ENCODE results near the gene ZNF20.

ZNF20 gene

DNA sequence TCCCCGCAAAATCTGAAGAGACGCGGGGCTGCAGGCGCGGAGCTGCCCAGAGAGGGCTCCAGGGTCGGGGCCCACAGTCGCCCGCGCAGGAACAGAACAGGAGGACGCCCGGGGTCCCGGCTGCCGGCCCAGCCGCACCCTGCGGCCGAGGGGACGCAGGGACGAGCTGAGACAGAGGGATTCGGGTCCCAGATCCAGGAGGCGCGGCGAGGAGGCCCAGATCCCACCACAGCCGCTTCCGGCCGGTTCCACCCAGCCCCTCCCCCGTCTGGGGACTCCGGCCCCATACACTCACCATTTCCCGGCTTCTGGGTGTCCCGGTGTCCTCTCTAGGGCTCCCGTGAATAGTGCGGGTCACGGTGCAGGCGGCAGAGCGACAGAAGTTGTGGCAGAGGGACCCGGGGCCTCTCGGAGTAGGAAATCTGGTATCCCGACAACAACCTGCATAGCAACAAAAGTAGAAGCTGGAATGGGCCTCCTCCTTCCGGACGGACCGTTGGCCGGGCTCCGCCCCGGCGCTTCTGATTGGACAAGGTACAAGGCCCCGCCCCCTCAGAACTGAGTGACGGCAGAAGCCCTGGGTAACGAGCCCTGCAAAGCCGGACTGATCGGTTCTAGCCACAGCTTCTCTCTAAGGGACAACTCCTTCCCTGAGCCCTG lies at the start of gene ZNF20:
TSS of gene ZNF20 (minus strand) at position 466 of the 660 bp plus-strand sequence. CDS start at position 298, 168 bp downstream.
- peak; percentile 78 to 91 for DNase-seq (ENCODE audit: extremely low read depth in 1 of 2, low read depth in 1 of 2)

DNA sequence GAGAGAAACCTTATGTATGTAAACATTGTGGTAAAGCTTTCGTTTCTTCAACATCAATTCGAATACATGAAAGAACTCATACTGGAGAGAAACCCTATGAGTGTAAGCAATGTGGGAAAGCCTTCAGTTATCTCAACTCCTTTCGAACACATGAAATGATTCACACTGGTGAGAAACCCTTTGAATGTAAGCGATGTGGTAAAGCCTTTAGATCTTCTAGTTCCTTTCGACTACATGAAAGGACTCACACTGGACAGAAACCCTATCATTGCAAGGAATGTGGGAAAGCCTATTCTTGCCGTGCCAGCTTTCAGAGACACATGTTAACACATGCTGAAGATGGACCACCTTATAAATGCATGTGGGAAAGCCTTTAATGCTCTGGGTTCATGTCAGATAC lies 47.5 kb upstream of the ZNF20 start:
- DNase-seq (ENCODE audit: extremely low read depth in 1 of 2, low read depth in 1 of 2) = no peak

DNA sequence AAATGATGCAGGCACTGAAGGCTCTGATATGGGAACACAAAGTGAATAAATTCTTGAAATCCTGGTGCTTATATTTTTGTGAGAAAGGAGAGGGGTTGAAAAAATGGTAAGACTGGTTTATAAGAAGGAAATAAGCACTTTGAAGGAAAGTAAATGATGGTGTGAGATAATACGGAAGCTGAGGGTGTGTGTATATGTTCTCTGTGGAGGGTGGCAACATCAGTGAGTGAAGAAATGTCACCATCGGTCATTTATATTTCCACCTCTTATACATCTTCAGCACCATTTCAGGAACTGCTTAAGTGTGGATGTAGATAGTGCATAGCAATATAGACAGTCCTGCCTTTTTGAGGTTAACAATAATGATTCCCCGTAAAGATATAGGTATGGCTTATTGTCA lies 40.2 kb upstream of the ZNF20 start:
- DNase-seq (ENCODE audit: extremely low read depth in 1 of 2, low read depth in 1 of 2) = no peak

DNA sequence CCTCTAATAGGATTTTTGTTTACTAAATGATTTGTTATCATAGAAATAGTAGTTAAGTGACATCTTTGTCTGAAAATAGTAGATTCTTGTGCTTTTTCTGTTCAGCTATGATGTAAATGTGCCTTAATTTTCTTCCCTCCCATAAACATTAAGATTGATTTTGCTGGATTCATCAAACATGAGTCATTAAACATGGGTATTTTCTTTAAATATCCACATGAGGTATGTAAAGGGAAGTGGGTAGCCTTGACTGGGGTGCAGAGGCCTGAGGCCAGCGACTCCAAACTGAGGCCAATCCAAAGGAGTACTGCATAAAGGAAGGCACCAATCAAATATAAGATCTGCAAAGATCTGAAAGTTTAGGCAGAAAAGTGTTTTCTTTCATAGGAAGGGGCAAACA lies 26.5 kb upstream of the ZNF20 start:
- no peak for DNase-seq (ENCODE audit: extremely low read depth in 1 of 2, low read depth in 1 of 2)

DNA sequence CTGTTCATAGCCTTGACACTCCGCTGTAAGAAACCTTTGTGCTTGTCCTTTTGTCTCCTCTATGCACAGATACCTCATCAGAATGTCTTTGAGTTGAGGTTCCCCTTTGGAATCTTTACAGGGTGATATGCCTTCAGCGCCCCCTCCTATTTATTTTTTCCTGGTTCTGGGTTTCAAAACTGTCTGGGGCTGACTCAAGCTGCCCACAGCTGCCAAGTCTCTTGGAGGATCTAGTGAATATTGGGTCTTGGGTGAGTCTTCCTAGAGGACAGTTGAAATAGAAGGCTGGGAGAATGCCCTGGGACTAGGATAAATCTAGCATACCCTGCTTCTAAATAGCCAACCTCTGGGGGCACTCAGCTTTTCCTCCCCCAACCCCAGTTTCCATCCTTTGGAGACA lies 23.7 kb upstream of the ZNF20 start:
- DNase-seq (ENCODE audit: extremely low read depth in 1 of 2, low read depth in 1 of 2) = no peak

DNA sequence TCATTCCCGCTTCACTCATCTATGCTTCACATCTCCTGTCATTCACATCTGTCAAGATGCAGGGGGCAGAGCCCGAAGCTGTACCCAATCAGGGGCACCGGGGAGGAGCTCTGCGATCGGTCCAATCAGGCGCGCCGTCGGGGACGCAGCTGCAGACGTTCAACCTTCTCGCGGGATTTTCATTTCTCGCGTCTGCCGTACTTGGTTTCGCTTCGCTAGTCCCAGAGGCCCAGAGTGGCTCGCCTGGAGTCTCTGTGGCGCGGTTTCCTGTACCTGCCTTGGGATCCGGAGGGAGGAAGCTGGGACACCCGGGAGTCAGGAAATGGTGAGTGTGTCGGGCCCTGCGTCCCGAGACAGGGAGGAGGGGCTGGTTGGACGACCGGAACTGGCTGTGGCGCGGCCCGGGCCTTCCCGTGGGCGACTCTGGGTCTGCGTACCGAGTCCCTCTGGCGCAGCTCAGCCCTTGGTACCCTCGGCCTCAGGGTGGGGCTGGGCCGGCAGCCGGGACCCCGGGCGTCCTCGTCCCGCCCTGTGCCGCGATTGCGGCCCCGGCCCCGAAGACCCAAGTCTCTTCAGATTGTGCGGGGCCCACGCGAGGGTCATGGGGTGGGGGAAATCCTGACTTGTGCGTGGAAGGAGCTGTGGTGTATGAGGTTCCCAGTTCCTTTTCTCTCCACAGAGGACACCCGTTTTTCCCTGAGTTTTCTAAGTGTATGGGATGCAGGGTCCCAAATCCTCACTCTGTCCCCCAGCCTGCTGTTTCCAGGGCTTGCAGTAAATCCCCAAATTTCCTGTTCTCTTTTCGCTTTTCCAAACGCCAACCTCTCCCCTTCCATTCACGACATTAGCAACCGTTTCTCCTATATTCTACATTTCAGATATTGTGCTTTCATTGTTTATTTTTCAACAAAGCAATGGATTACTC lies 23.0 kb upstream of the ZNF20 start, which contains the start of gene ZNF136:
TSS of gene ZNF136 (plus strand) at position 215 of the 925 bp plus-strand sequence. CDS start at position 323, 108 bp downstream.
- DNase-seq (ENCODE audit: extremely low read depth in 1 of 2, low read depth in 1 of 2) = peak; percentile 83 to 91

DNA sequence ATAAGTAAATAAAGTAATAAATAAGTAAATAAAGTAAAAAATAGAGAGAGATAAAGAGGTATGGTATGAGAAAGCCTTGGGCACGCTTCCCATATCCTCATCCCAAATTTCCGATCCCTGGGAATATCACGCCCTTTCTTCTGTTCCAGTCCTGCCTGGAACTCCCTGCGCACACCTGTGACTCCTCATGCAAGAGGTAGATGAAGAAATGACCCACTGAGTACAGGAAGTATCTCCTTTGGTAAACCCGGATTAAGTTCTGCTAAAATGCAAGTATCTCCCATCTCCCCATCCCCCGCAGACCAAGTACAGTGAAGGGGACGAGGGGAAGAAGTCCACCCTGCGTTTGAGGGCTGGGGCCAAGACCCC lies 22.3 kb upstream of the ZNF20 start:
- no peak for DNase-seq (ENCODE audit: extremely low read depth in 1 of 2, low read depth in 1 of 2)

DNA sequence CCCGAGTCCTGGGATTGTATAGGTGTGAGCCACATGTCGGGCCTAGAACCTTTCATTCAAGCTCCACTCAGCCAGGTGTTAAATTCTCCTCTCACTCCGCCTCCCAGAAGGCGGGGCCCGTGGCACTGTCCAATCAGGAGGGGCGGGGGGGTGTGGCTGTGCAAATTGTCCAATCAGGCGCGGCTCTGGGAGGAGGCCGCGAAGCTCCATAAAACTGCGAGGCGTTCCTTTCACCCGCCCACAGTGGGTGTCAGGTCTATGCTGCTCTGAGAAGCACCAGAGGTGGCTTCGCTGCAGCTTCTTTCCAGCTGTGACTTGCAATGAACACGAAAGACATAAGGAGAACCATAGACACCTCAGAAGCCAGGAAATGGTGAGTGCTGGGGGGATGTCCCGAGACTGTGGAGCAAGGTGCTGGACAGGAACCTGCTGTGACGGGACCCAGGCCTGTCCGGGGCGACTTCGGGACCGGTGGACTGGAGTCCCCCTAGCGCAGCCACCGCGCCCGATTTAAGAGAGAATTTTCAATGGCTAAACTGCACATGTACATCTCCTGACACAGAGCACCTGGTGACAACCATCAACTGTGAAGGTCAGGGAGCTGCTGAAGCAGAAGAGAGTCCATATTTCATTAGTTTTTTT lies 19.7 kb upstream of the ZNF20 start:
- DNase-seq (ENCODE audit: extremely low read depth in 1 of 2, low read depth in 1 of 2) = no peak

DNA sequence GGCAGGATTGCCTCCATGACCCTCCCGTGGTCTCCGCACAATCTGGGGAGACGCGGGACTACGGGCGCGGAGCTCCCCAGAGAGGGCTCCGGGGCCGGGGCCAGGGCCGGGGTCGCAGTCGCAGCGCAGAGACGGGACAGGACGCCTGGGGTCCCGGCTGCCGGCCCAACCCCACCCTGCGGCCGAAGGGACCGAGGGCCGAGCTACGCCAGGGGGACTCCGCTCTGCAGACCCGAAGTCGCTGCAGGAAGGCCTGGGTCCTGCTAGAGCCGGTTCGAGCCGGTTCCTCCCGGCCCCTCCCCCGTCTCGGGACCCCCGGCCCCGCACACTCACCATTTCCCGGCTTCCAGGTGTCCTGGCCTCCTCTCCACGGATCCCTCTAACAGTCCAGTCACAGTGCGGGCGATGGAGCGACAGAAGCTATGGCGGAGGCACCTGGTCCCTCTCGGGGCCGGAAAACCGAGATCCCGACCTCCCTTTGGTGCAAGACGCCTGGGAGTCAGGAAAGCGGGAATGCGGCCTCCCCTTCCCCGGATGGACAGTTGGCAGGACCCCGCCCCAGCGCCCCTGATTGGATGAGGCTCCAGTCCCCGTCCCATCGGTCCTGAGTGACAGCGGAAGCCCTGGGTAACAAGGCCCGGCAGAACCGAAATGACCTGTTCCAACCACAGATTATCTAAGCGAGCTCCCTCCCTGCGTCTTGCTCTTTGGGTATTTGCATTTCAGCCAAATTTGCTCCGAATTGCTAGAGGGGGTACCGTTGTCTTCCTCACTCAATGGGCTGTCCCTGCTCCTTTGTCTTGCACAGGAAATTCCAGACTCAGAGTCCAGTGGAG lies 16.3 kb upstream of the ZNF20 start, which contains the start of gene ZNF625:
TSS of gene ZNF625 (minus strand) at position 512 of the 836 bp plus-strand sequence. CDS start at position 336, 176 bp downstream.
- DNase-seq (ENCODE audit: extremely low read depth in 1 of 2, low read depth in 1 of 2) = peak; percentile 21 to 33

DNA sequence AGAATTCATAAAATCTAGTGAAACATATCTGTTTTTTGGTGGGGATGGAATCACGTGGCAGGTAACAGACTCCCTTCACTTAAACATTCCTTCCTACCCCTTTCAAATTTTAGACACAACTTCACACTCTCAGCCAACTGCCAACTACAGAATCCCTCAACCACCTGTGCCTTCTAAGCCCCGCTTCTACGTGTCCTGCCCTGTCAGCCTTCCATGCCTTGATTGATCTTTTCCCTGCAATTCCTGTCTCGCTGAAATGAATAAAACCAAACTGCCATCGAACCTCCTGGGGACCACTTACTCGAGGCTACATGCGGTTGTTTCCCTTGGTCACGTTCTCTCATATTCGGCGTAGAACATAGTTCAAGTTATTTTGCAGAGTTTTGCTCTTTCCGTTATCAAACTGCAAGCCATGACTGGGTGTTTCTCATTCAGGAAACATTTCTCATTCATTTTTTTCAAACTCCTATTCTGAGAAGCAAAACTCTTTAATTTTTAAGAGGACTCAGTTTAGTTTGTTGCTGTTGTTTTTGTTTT lies 15.2 kb upstream of the ZNF20 start:
- no peak for DNase-seq (ENCODE audit: extremely low read depth in 1 of 2, low read depth in 1 of 2)

DNA sequence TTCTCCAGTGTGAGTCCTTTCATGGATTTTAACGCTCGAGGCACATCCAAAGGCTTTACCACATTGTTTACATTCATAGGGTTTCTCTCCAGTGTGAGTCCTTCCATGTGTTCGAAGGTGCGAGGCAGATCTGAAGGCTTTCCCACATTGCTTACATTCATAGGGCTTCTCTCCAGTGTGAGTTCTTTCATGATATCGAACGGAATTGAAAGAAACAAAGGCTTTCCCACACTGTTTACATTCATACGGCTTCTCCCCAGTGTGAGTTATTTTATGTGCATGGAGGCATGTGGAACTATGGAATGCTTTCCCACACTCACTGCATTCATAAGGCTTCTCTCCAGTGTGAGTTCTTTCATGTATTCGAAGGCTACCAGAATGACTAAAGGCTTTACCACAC lies 5.2 kb upstream of the ZNF20 start:
- no peak for DNase-seq (ENCODE audit: extremely low read depth in 1 of 2, low read depth in 1 of 2)

DNA sequence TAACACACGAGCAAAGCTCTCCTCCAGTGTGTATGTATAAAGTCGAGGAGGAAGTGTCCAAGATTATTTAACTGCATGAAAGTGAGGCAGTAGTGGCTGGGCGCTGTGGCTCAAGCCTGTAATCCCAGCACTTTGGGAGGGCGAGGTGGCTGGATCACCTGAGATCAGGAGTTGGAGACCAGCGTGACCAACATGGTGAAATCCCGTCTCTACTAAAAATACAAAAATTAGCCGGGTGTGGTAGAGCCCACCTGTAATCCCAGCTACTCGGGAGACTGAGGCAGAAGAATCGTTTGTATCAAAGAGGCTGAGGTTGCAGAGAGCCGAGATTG lies 1.2 kb upstream of the ZNF20 start:
- DNase-seq (ENCODE audit: extremely low read depth in 1 of 2, low read depth in 1 of 2) = no peak

DNA sequence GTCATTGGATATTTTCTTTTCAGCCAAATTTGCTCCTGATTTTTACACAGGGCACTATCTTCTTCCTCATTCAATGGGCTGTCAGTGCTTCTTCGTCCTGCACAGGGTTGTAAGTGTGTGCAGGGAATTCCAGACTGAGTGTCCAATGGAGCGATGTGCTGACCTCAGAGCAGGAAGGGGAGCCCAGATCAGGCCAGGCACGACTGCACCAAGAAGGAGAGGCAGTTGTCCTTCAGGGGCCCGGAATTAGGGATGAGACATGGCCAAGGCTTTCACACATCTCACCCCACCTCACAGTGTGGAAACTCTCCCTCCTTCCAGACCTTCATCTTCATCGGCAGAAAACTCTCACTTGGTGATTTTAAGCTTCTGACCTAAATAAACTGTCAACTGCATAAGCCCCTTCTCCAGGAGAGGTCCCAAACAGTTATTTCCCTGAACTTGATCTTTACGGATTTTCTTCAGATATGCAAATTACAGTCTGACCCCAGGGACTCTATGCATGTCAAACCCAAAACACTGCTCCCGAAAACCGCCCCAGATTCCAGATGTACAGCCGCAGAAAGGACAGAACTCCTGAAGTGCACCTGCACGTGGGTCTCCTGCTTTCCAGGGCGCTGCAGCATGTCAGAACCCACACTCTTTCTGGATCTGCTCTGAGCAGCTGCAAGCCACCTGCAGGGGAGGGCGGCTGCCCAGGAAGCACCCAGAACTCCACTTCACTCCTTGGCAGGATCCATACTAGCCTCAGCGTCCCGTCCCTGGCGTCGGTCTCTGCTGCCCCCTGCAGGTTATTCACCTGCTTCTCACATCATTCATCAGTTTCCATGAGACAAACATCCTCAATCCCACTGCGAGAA lies 625 bp upstream of the ZNF20 start:
- peak; percentile 50 to 72 for DNase-seq (ENCODE audit: extremely low read depth in 1 of 2, low read depth in 1 of 2)

DNA sequence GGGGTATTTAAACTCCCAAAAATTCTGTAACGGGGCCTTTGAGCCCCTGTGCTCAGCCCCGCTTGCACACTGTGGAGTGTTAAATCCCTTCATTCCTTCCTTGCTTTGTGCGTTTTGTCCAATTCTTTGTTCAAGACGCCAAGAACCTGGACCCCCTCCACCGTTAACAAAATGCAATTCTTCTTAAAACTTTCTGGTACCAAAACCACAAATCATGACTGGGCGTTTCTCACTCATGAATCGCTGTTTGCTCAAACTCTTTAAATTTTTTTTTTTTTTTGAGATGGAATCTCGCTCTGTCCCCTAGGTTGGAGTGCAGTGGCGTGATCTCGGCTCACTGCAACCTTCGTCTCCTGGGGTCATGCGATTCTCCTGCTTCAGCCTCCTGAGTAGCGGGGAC lies 881 bp downstream of the ZNF20 start:
- no peak for DNase-seq (ENCODE audit: extremely low read depth in 1 of 2, low read depth in 1 of 2)

DNA sequence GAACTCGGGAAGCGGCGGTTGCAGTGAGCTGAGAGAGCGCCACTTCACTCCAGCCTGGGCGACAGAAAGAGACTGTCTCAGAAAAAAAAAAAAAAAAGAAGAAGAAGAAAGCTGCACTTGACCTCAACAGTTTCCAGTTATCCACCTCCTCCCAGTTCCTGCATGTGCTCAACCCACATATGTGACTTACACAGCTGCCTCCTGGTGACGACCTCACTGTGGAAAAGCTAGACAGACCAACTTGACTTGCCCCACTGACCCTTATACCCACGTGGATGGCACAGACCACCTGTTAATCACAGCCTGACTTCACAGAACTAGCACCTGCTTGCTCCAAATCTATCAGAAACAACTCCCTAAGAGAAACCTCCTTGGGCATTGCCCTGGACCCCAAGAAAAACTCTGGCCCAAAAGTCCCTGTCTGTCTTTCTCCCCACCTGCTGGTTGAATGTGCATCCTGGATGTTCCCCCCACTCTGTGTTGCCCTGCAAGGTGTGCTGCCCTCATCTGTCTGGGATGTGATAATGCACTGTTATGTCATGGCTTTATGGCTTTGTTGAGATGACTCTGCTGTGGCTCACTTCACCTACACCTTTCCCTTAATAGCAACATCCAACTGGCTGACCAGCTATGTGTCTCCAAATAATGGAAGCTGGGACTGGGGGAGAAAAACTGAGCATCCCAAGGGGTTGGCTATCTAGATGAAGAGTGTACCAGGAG lies 2.8 kb downstream of the ZNF20 start:
- peak in 1 of 2 donors; percentile 20 for DNase-seq (ENCODE audit: extremely low read depth in 1 of 2, low read depth in 1 of 2)

DNA sequence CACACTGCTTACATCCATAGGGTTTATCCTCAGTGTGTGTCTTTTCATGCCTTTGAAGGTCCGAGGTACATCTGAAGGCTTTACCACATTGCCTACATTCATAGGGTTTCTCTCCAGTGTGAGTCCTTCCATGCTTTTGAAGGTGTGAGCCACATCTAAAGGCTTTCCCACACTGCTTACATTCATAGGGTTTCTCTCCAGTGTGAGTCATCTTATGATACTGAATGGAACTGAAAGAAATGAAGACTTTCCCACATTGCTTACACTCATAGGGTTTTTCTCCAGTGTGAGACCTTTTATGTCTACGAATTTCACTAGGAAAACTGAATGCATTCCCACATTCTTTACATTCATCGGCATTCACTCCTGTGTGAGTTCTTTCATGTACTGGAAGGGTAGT lies 7.1 kb downstream of the ZNF20 start:
- DNase-seq (ENCODE audit: extremely low read depth in 1 of 2, low read depth in 1 of 2) = no peak

DNA sequence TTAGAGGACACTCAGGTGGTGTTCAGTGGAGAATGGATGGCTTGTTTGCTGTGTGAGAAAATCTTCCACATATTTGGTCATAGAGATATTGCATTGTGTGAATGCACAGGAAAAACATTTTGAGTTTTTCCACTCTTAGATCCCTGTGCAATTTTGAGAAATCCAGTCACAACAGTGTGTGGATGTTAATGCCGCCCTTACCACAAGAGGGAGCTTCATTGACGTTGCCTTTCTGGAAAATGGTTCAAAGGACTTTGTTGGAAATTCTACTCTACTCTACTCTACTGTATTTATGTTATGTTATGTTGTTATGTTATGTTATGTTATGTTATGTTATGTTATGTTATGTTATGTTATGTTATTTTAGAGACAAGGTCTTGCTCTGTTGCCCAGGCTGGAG lies 13.4 kb downstream of the ZNF20 start:
- no peak for DNase-seq (ENCODE audit: extremely low read depth in 1 of 2, low read depth in 1 of 2)

DNA sequence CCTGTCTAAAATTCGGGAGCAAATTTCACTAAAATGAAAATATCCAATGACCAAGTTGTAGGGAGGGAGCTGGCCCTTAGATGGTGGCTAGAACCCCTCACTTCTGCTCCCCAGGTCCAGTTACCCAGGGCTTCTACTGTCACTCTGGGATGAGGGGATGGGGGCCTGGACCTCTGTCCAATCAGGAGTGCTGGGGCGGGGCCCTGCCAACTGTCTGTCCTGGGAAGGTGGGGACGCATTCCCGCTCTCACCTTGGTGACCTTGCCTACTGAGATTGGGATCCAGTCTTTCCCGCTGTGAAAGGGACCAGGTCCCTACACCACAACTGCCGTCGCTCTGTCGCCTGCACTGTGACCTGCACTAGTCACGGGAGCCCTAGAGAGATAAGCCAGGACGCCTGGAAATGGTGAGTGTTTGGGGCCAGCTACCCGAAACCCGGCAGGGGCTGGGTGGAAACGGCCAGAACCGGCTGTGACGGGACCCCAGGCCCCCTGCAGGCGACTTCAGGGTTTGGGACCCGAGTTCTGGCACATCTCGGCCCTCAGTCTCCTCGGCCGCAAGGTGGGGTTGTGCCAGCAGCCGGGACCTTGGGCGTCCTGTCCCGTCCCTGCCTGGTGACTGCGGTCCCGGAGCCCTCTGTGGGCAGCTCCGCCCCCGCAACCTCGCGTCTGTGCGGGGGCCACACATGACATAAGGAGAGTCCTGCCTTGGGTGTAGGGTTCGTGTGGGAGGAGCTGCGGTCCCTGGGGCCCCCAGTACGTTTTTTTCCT lies 22.8 kb downstream of the ZNF20 start:
- no peak for DNase-seq (ENCODE audit: extremely low read depth in 1 of 2, low read depth in 1 of 2)

All from stimulated activated CD8-positive, alpha-beta memory T cell treated with anti-CD3 and anti-CD28 coated beads, Interleukin-7, amount 100 ng/mL, for 48 hours (primary cell).